OCI-LY7 (cell line): ENCODE data around the gene SIL1.

Source experiments
- CTCF ChIP-seq: fragments of 200-600 bp; sonication (generic); conservative IDR thresholded peaks from 2 replicates; pipeline ENCODE4 v1.5.1; 2014; ENCODE audit warnings: mild to moderate bottlenecking, antibody characterized with exemption, low read length, moderate library complexity, mixed read lengths
- EZH2phosphoT487 ChIP-seq: fragments of 200-600 bp; sonication (generic); IDR thresholded peaks from 2 replicates; pipeline ENCODE4 v1.6.1; 2018; ENCODE audit warnings: low read depth, borderline replicate concordance, mild to moderate bottlenecking, mixed run types, antibody characterized with exemption, low read length, moderate library complexity, mixed read lengths

DNA sequence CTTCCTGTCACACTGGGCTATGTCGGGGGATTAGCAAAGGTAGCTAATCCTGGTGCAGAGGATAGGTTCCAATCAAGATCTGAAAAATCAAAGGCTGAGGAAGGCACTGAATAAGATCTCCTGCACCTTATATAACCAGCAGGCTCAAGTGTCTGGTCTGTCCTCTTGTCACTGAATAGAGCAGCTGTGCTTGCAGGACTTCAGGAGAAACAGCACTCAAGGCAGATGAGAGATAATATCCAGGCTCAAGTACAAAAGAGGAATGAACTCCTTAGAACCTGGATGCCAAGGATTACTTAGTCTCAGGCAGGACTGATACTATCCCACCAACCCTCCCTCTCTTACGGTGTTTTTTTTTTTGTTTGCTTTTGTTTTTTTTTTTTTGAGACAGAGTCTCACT, 214.2 kb downstream of the SIL1 start:
- TF ChIP-seq CTCF (no peak), EZH2phosphoT487 (no peak)
